ENCODE measurements around the gene ST3GAL3.
A peak's percentile ranks its signal among the peaks of the same experiment; 100 is the strongest.
"Not testable (repeated sequence)": the region's sequence is repeated elsewhere in the genome, so short reads cannot be mapped to it uniquely, and the experiment has no call there.

ST3GAL3 gene

GRCh38 chr1:43703836-43704235 lies 3.5 kb upstream of the ST3GAL3 start:
- DNase-seq (ENCODE audit: low spot score): no peak

GRCh38 chr1:43704838-43705237 lies 2.5 kb upstream of the ST3GAL3 start:
- peak; percentile 22 for DNase-seq (ENCODE audit: low spot score)

GRCh38 chr1:43705334-43705733 lies 2.0 kb upstream of the ST3GAL3 start:
- DNase-seq (ENCODE audit: low spot score): no peak

GRCh38 chr1:43705982-43706597 lies 1.2 kb upstream of the ST3GAL3 start:
- DNase-seq (ENCODE audit: low spot score): no peak

- no peak for DNase-seq (ENCODE audit: low spot score)
Observed at GRCh38 chr1:43706598-43707189, 642 bp upstream of the ST3GAL3 start.

- DNase-seq (ENCODE audit: low spot score): no peak
Observed at GRCh38 chr1:43708002-43708410, 670 bp downstream of the ST3GAL3 start.

GRCh38 chr1:43711049-43711448 lies 3.7 kb downstream of the ST3GAL3 start:
- peak; percentile 61 for DNase-seq (ENCODE audit: low spot score)

GRCh38 chr1:43711524-43712386 lies 4.4 kb downstream of the ST3GAL3 start:
- peak; percentile 66 for DNase-seq (ENCODE audit: low spot score)

- no peak for DNase-seq (ENCODE audit: low spot score)
Observed at GRCh38 chr1:43716559-43717281, 9.4 kb downstream of the ST3GAL3 start.

GRCh38 chr1:43719063-43719462 lies 11.7 kb downstream of the ST3GAL3 start:
- DNase-seq (ENCODE audit: low spot score): no peak

- not testable (repeated sequence) for DNase-seq (ENCODE audit: low spot score)
Observed at GRCh38 chr1:43719670-43720419, 12.5 kb downstream of the ST3GAL3 start.

GRCh38 chr1:43722810-43723209 lies 15.5 kb downstream of the ST3GAL3 start:
- DNase-seq (ENCODE audit: low spot score): no peak

- peak; percentile 18 for DNase-seq (ENCODE audit: low spot score)
Observed at GRCh38 chr1:43729816-43730463, 22.6 kb downstream of the ST3GAL3 start.

GRCh38 chr1:43731867-43732531 lies 24.7 kb downstream of the ST3GAL3 start:
- DNase-seq (ENCODE audit: low spot score): no peak

- DNase-seq (ENCODE audit: low spot score): no peak
Observed at GRCh38 chr1:43736819-43737218, 29.5 kb downstream of the ST3GAL3 start.

- no peak for DNase-seq (ENCODE audit: low spot score)
Observed at GRCh38 chr1:43742026-43742425, 34.7 kb downstream of the ST3GAL3 start.

- DNase-seq (ENCODE audit: low spot score): no peak
Observed at GRCh38 chr1:43743206-43743605, 35.9 kb downstream of the ST3GAL3 start.

- DNase-seq (ENCODE audit: low spot score): no peak
Observed at GRCh38 chr1:43747736-43748135, 40.4 kb downstream of the ST3GAL3 start.

- no peak for DNase-seq (ENCODE audit: low spot score)
Observed at GRCh38 chr1:43750083-43750482, 42.7 kb downstream of the ST3GAL3 start.

GRCh38 chr1:43753422-43753821 lies 46.1 kb downstream of the ST3GAL3 start:
- DNase-seq (ENCODE audit: low spot score): no peak

- no peak for DNase-seq (ENCODE audit: low spot score)
Observed at GRCh38 chr1:43754892-43755291, 47.6 kb downstream of the ST3GAL3 start.
